AG08396 (cell line): ENCODE results near the gene CFL1.
A peak's percentile ranks its signal among the peaks of the same experiment; 100 is the strongest.
"Not testable (repeated sequence)": the region's sequence is repeated elsewhere in the genome, so short reads cannot be mapped to it uniquely, and the experiment has no call there.

ENCODE experiments used
- DNase-seq: peaks from one replicate; pipeline ENCODE4 v3.0.0; 2012; ENCODE audit warnings: low spot score, mixed read lengths

The CFL1 gene

GRCh38 chr11:65856689-65857499, 1.1 kb downstream of the CFL1 start:
- DNase-seq: peak; percentile 74

- DNase-seq: no peak
These were observed 2.0 kb downstream of the CFL1 start for GRCh38 chr11:65855927-65856363.

GRCh38 chr11:65854852-65855837, 2.8 kb downstream of the CFL1 start:
- no peak for DNase-seq

GRCh38 chr11:65854161-65854592, 3.8 kb downstream of the CFL1 start:
- DNase-seq: no peak

GRCh38 chr11:65853246-65853979, 4.6 kb downstream of the CFL1 start:
- no peak for DNase-seq

GRCh38 chr11:65852508-65853245, 5.3 kb downstream of the CFL1 start:
- DNase-seq: no peak

GRCh38 chr11:65851811-65852507, 6.0 kb downstream of the CFL1 start:
- DNase-seq: no peak

- DNase-seq: no peak
These were observed 6.8 kb downstream of the CFL1 start for GRCh38 chr11:65851083-65851579.

GRCh38 chr11:65850217-65851082, 7.5 kb downstream of the CFL1 start:
- no peak for DNase-seq

- DNase-seq: no peak
These were observed 8.2 kb downstream of the CFL1 start for GRCh38 chr11:65849771-65850216.

- no peak for DNase-seq
These were observed 8.6 kb downstream of the CFL1 start for GRCh38 chr11:65849366-65849765.

- DNase-seq: not testable (repeated sequence)
These were observed 9.3 kb downstream of the CFL1 start for GRCh38 chr11:65848693-65849092.

- DNase-seq: no peak
These were observed 10.2 kb downstream of the CFL1 start for GRCh38 chr11:65847746-65848145.

- no peak for DNase-seq
These were observed 13.6 kb downstream of the CFL1 start for GRCh38 chr11:65844231-65844872.

- DNase-seq: no peak
These were observed 14.2 kb downstream of the CFL1 start for GRCh38 chr11:65843811-65844210.

GRCh38 chr11:65842144-65842543, 15.8 kb downstream of the CFL1 start:
- no peak for DNase-seq

GRCh38 chr11:65834202-65834601, 23.8 kb downstream of the CFL1 start:
- DNase-seq: no peak

GRCh38 chr11:65833297-65834030, 24.5 kb downstream of the CFL1 start, which contains the start of gene SNX32:
TSS of gene SNX32 (plus strand) at chr11:65833963. CDS start at chr11:65834066, 103 bp downstream.
- DNase-seq: peak; percentile 99
